ENCODE results near the gene CHMP4B. TPM values are rescaled to one million over a fixed set of nuclear protein-coding genes. Genes with fewer than 3 reads are reported as not detected.
A peak's percentile ranks its signal among the peaks of the same experiment; 100 is the strongest.

Gene CHMP4B
- total RNA-seq: 97.2 and 98.5 TPM in 2 replicates
- long read RNA-seq: 0 reads

DNA sequence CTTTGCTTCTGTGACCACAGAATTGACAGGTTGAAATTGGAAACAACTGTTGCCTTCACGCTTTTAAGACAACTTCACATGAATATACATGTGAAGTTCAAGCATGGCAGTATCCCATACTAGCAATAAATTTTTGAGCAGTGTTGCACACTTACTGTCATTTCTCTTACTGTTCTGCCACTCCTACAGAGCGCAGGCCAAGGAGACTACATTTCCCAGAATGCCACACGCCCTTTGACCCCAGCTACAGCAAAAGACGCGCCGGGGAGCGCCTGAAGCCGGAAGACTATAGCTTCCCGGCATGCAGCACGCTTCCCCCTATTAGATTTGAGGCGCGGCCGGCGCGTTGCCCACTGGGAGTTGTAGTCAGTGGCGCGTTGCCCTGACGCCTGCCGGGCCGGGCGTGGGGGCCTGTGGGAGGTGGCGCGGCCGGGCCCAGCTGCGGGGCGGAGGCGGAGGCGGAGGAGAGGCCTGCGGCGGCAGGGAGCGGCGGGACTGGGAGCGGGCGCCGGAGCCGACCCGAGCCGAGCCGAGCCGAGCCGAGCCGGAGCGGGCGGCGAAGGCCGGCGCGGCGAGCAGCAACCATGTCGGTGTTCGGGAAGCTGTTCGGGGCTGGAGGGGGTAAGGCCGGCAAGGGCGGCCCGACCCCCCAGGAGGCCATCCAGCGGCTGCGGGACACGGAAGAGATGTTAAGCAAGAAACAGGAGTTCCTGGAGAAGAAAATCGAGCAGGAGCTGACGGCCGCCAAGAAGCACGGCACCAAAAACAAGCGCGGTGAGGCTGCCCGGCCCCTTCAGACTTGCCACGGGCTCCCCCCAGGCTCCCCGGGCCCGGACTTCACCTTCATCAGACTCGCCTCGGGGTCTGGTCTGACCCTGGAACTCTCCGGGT is at the start of gene CHMP4B:
TSS of gene CHMP4B (plus strand) at position 464 of the 891 bp plus-strand sequence. CDS start at position 585, 121 bp downstream.
- TF ChIP-seq CTCF (conservative IDR thresholded peaks at IDR 0.05): no peak
- Mint-ChIP-seq H3K4me3 (peak within 1 kb of the TSS; percentile 94), H3K27me3 (ENCODE audit: low read depth) (no peaks in the 10 kb centered on the region), H3K4me1 (peaks cover 39% of the 10 kb centered on the region), H3K27ac (ENCODE audit: unreplicated experiment) (peak within 1 kb of the TSS; percentile 80), H3K36me3 (ENCODE audit: low read depth) (no peaks in the 10 kb centered on the region), H3K9me3 (no peaks in the 10 kb centered on the region)
- peak; percentile 100 for DNase-seq (ENCODE audit: low read depth, low spot score)

- no peak overlapping the region for H3K4me3 Mint-ChIP-seq
- H3K27ac Mint-ChIP-seq (ENCODE audit: unreplicated experiment): no peak overlapping the region
- peaks cover 5% of the 10 kb centered on the region for H3K9me3 Mint-ChIP-seq
- DNase-seq (ENCODE audit: low read depth, low spot score): no peak
- no peaks in the 10 kb centered on the region for H3K27me3 Mint-ChIP-seq (ENCODE audit: low read depth)
- no peaks in the 10 kb centered on the region for H3K4me1 Mint-ChIP-seq
- no peak for TF ChIP-seq CTCF (conservative IDR thresholded peaks at IDR 0.05)
- H3K36me3 Mint-ChIP-seq (ENCODE audit: low read depth): peaks cover 10% of the 10 kb centered on the region
Observed at GRCh38 chr20:33761698-33762250, 49.4 kb upstream of the CHMP4B start.

DNA sequence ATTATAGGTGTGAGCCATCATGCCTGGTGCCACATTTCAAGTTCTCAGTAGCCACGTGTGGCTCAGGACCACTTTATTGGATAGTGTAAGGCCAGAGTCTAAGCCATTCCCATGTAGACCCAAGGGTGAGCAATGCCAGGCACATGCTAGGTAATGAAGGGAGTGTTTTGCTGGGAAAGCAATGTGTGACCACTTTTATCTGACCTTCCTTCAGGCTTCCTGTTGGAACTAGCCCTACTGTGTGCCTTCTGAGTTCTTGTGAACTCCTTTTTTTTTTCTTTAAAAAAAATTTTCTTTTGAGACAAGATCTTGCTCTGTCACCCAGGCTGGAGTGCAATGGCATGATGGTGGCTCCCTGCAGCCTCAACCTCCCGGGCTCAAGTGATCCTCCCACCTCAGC is 46.0 kb upstream of the CHMP4B start:
- no peak for TF ChIP-seq CTCF (conservative IDR thresholded peaks at IDR 0.05)
- DNase-seq (ENCODE audit: low read depth, low spot score): no peak
- Mint-ChIP-seq H3K4me1 (no peaks in the 10 kb centered on the region), H3K27ac (ENCODE audit: unreplicated experiment) (no peak overlapping the region), H3K9me3 (no peaks in the 10 kb centered on the region), H3K36me3 (ENCODE audit: low read depth) (peaks cover 2% of the 10 kb centered on the region), H3K27me3 (ENCODE audit: low read depth) (no peaks in the 10 kb centered on the region), H3K4me3 (no peak overlapping the region)

DNA sequence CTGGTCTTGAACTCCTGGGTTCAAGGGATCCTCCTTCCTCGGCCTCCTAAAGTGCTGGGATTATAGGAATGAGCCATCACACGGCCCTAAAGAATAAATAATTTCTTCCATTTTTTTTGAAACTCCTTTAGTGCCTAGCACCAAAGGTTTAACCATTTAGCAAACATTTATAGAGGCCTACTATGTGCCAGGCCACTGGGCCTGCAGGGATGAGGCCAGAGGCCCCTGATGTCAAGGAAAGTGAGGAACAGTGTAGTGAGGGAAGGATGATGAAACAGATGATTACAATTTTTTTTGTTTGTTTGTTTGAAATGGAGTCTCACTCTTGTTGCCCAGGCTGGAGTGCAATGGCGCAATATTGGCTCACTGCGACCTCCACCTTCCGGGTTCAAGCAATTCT is 45.6 kb upstream of the CHMP4B start:
- no peaks in the 10 kb centered on the region for H3K4me1 Mint-ChIP-seq
- TF ChIP-seq CTCF (conservative IDR thresholded peaks at IDR 0.05): no peak
- no peak overlapping the region for H3K4me3 Mint-ChIP-seq
- peaks cover 2% of the 10 kb centered on the region for H3K36me3 Mint-ChIP-seq (ENCODE audit: low read depth)
- H3K27ac Mint-ChIP-seq (ENCODE audit: unreplicated experiment): no peak overlapping the region
- H3K9me3 Mint-ChIP-seq: no peaks in the 10 kb centered on the region
- no peaks in the 10 kb centered on the region for H3K27me3 Mint-ChIP-seq (ENCODE audit: low read depth)
- no peak for DNase-seq (ENCODE audit: low read depth, low spot score)

DNA sequence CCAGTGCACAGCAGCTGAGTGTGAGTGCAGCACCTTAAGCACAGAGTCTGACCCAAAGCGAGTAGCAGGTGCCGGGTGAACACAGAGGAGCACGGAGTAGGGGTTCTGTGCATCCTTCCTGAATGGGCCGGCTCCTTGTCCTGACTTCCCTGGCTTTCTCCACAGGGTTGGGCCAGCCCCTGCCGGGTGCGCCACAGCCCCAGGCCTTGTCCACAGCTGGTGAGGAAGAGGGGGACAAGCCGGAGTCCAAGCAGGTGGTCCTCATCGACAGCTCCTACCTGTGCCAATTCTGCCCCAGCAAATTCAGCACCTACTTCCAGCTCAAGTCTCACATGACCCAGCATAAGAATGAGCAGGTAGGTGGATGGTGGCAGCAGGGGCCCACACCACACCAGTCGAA is 44.5 kb upstream of the CHMP4B start:
- Mint-ChIP-seq H3K27ac (ENCODE audit: unreplicated experiment) (no peak overlapping the region), H3K36me3 (ENCODE audit: low read depth) (peaks cover 2% of the 10 kb centered on the region), H3K4me1 (no peaks in the 10 kb centered on the region), H3K4me3 (no peak overlapping the region), H3K9me3 (no peaks in the 10 kb centered on the region), H3K27me3 (ENCODE audit: low read depth) (no peaks in the 10 kb centered on the region)
- no peak for TF ChIP-seq CTCF (conservative IDR thresholded peaks at IDR 0.05)
- DNase-seq (ENCODE audit: low read depth, low spot score): no peak

All from neural crest cell (in vitro differentiated cells).